PC-3 (cell line): Measurements from ENCODE around the gene CGRRF1. TPM values are rescaled to one million over a fixed set of nuclear protein-coding genes. Genes with fewer than 3 reads are reported as not detected.

Experiments
- ATAC-seq: fragments of 200-7000 bp; cut with Tn5 transposase; 2 replicates; pipeline ENCODE4 v1.9.1; 2020; ENCODE audit warnings: mild to moderate bottlenecking, moderate library complexity
- BruUV-seq: library from RNA; stranded (reverse); fragments of 400-500 nt; replicated peaks from 2 replicates; lab custom pipeline; 2021; lab: Mats Ljungman, UMichigan
- CTCF ChIA-PET: fragments of 300-600 bp; sonication (Branson Sonifier 250); formaldehyde crosslinking; loops from one replicate; lab custom pipeline; 2022; ENCODE audit warnings: antibody characterized with exemption; lab: Charles Lee
- POLR2A ChIA-PET: fragments of 300-600 bp; sonication (Branson Sonifier 250); formaldehyde crosslinking; loops from one replicate; lab custom pipeline; 2022; ENCODE audit warnings: antibody characterized with exemption; ENCODE audit not compliant: unreplicated experiment; lab: Charles Lee
- DNase-seq: peaks from one replicate; pipeline ENCODE4 v3.0.0-alpha.2; 2015
- H2AFZ ChIP-seq: fragments of 300-600 bp; sonication (generic); 2 replicates; pipeline ENCODE4 v1.6.0; 2016; ENCODE audit warnings: antibody characterized with exemption, low read length
- H3F3A ChIP-seq: fragments of 300-600 bp; sonication (generic); one replicate; pipeline ENCODE4 v1.6.0; 2017; ENCODE audit warnings: antibody characterized with exemption, low read length, control low read depth, mild to moderate bottlenecking; ENCODE audit not compliant: unreplicated experiment
- H3K27ac ChIP-seq: fragments of 300-600 bp; sonication (generic); 2 replicates; pipeline ENCODE4 v1.5.1; 2016; ENCODE audit warnings: mild to moderate bottlenecking, low read length
- H3K27me3 ChIP-seq: fragments of 300-600 bp; sonication (generic); 2 replicates; pipeline ENCODE4 v1.6.1; 2016; ENCODE audit warnings: low read length, mixed read lengths
- H3K36me3 ChIP-seq: fragments of 300-600 bp; sonication (generic); 2 replicates; pipeline ENCODE4 v1.6.1; 2016; ENCODE audit warnings: low read depth, mixed run types, low read length, mixed read lengths
- H3K4me1 ChIP-seq: fragments of 300-600 bp; sonication (generic); 2 replicates; pipeline ENCODE4 v1.5.1; 2016; ENCODE audit warnings: low read length; ENCODE audit not compliant: insufficient read depth
- H3K4me2 ChIP-seq: fragments of 300-600 bp; sonication (generic); 2 replicates; pipeline ENCODE4 v1.6.0; 2016; ENCODE audit warnings: low read length
- H3K4me3 ChIP-seq: fragments of 300-600 bp; sonication (generic); 2 replicates; pipeline ENCODE4 v1.5.1; 2016; ENCODE audit warnings: mild to moderate bottlenecking, low read length, mixed read lengths
- H3K79me2 ChIP-seq: fragments of 300-600 bp; sonication (generic); 2 replicates; pipeline ENCODE4 v1.6.1; 2017; ENCODE audit warnings: low read length, mixed read lengths
- H3K9ac ChIP-seq: fragments of 300-600 bp; sonication (generic); 2 replicates; pipeline ENCODE4 v1.6.0; 2016; ENCODE audit warnings: mild to moderate bottlenecking, low read length
- H3K9me2 ChIP-seq: fragments of 300-600 bp; sonication (generic); replicated peaks from 2 replicates; pipeline ENCODE4 v1.6.1; 2016; ENCODE audit warnings: mixed run types, low read length, mixed read lengths
- H3K9me3 ChIP-seq: fragments of 300-600 bp; sonication (generic); 2 replicates; pipeline ENCODE4 v1.6.1; 2016; ENCODE audit warnings: low read length, mixed read lengths
- H4K20me1 ChIP-seq: fragments of 300-600 bp; sonication (generic); 2 replicates; pipeline ENCODE4 v1.6.1; 2016; ENCODE audit warnings: low read length, mixed read lengths
- EZH2 ChIP-seq: fragments of 300-600 bp; sonication (generic); IDR thresholded peaks from one replicate; pipeline ENCODE4 v1.6.1; 2017; ENCODE audit warnings: antibody characterized with exemption, mild to moderate bottlenecking, low read length; ENCODE audit not compliant: unreplicated experiment
- EZH2phosphoT487 ChIP-seq: fragments of 300-600 bp; sonication (generic); IDR thresholded peaks from 2 replicates; pipeline ENCODE4 v1.6.1; 2018; ENCODE audit warnings: mild to moderate bottlenecking, antibody characterized with exemption, low read length, borderline replicate concordance
- intact Hi-C: fragments of 100-400 bp; cut with micrococcal nuclease; formaldehyde crosslinking; loops from 2 replicates; pipeline ENCODE4 v1.9.0; 2023
- total RNA-seq: library from RNA; depleted of rRNA; stranded (reverse); fragments of >200 nt; gene quantifications from 2 replicates; pipeline ENCODE4 v1.2.3, GENCODE V29; 2014
- TF ChIP-seq, protein P1 (sequence below): fragments of 300-600 bp; sonication (generic); conservative IDR thresholded peaks from 2 replicates; pipeline ENCODE4 v1.5.1; 2017; ENCODE audit warnings: antibody characterized with exemption, low read depth, mild to moderate bottlenecking, low read length

Gene CGRRF1
- total RNA-seq, 1 experiment from 2014 or later: 31.3 TPM

DNA sequence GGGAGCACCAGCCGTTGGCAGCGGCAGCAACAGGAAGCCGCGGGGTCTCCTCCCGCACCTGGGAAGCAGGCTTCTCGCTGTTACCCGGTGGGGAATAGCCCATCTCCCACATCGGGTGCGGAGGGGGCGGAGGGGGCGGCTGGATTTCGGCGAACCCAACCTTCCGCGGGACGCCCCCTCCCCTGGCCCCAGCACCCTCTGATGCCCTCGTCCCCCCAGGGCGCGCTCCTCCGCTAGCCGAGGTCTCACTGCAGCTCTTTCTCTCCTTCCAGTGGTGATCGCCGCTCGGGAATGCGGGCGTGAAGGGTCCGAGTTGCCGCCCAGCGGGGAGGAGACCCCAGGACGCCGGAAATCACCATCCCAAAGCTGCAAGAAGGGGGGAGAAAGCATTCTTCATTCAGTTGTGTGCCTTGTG lies 57.5 kb downstream of the CGRRF1 start:
- no peaks in the 10 kb centered on the region for H3K27me3 ChIP-seq
- TSS peak; percentile 31 for BruUV-seq
- intact Hi-C loops: loop anchor here (1.0 to 5.0 kb wide), 2 partner anchors 35 to 110 kb away; no protein-coding TSS in a partner anchor
- H3K9me3 ChIP-seq: peaks cover 4% of the 10 kb centered on the region
- H3K79me2 ChIP-seq: peaks cover 60% of the 10 kb centered on the region
- peaks cover 10% of the 10 kb centered on the region for H3F3A ChIP-seq
- CTCF ChIA-PET: interaction anchor here (0.7 to 6.3 kb wide), 4 partner anchors 76 to 207 kb away, joined by 4 to 154 read pairs (median 24); no protein-coding TSS in a partner anchor
- no peaks in the 10 kb centered on the region for H3K9me2 ChIP-seq
- H4K20me1 ChIP-seq: peaks cover 28% of the 10 kb centered on the region
- H3K4me1 ChIP-seq: peaks cover 42% of the 10 kb centered on the region
- peak overlapping the region; percentile 32 for H2AFZ ChIP-seq
- peak overlapping the region; percentile 82 for H3K9ac ChIP-seq
- TF ChIP-seq, protein P1, sequence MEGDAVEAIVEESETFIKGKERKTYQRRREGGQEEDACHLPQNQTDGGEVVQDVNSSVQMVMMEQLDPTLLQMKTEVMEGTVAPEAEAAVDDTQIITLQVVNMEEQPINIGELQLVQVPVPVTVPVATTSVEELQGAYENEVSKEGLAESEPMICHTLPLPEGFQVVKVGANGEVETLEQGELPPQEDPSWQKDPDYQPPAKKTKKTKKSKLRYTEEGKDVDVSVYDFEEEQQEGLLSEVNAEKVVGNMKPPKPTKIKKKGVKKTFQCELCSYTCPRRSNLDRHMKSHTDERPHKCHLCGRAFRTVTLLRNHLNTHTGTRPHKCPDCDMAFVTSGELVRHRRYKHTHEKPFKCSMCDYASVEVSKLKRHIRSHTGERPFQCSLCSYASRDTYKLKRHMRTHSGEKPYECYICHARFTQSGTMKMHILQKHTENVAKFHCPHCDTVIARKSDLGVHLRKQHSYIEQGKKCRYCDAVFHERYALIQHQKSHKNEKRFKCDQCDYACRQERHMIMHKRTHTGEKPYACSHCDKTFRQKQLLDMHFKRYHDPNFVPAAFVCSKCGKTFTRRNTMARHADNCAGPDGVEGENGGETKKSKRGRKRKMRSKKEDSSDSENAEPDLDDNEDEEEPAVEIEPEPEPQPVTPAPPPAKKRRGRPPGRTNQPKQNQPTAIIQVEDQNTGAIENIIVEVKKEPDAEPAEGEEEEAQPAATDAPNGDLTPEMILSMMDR: no peak
- no peak for TF ChIP-seq EZH2
- TF ChIP-seq EZH2phosphoT487: no peak
- peaks cover 21% of the 10 kb centered on the region for H3K36me3 ChIP-seq
- POLR2A ChIA-PET: interaction anchor here (0.5 to 1.9 kb wide), 9 partner anchors 11 to 689 kb away, joined by 3 to 19 read pairs (median 5); no protein-coding TSS in a partner anchor
- H3K27ac ChIP-seq: peak overlapping the region; percentile 54
- DNase-seq (no peak), ATAC-seq (0 out of 2 replicates have a peak, but pooled peaks have one; percentile 0)
- peak overlapping the region; percentile 88 for H3K4me2 ChIP-seq
- peak overlapping the region; percentile 85 for H3K4me3 ChIP-seq

DNA sequence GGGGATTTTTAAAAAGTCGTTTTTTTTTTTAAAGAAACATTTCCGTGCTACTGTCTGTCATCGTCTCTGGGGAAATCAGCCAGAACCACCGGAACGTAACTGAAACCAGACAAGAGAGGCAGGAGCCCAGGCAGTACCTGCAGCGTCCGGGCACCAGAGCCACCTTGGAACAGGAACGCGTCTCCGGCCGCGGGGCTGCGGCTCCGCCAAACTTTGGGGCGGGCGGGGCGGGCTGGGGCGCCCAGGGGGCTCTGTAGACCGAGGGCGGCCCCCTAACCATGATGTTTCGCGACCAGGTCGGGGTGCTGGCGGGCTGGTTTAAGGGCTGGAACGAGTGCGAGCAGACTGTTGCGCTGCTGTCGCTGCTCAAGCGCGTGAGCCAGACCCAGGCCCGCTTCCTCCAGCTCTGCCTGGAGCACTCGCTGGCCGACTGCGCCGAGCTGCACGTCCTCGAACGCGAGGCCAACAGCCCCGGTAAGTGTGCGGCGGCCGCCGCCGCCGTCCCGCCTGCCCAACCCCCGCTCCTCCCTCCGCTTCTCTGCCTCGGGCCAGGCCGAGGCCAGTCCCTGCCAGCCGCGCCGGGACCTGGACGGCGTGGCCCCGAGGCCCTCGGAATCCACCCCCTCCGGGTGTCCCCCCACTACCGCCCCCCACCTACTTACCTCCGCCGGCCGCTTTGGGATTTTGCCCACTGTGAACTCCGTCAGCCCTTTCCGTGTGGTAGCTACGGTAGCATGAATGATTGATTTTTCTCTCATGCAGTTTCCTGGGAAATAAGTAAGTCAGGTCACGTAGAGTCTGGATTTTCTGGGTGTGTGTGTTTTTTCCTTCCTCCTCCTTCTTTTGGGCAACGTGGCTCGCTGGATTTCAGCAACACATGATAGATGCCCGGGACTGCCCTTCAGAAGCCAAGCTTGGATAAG lies 58.2 kb downstream of the CGRRF1 start:
- DNase-seq (peak; percentile 73), ATAC-seq (peak; percentile 4)
- peak overlapping the region; percentile 44 for H2AFZ ChIP-seq

More for the DNA sequence above, 58.2 kb downstream of the CGRRF1 start:
- peak overlapping the region; percentile 88 for H3K4me2 ChIP-seq
- peaks cover 10% of the 10 kb centered on the region for H3F3A ChIP-seq
- CTCF ChIA-PET: interaction anchor here (0.6 to 6.3 kb wide), 7 partner anchors 14 to 206 kb away, joined by 4 to 154 read pairs (median 10); no protein-coding TSS in a partner anchor
- peaks cover 28% of the 10 kb centered on the region for H3K36me3 ChIP-seq
- POLR2A ChIA-PET: interaction anchor here (0.5 to 1.6 kb wide), 14 partner anchors 10 to 372 kb away, joined by 3 to 30 read pairs (median 8); partner anchors contain the start of gene CGRRF1
- intact Hi-C loops: loop anchor here (1.0 to 5.0 kb wide), 2 partner anchors 34 to 109 kb away; no protein-coding TSS in a partner anchor
- peak overlapping the region; percentile 85 for H3K4me3 ChIP-seq
- BruUV-seq: no TSS peak
- H3K79me2 ChIP-seq: peaks cover 67% of the 10 kb centered on the region
- H3K9ac ChIP-seq: peak overlapping the region; percentile 82
- H4K20me1 ChIP-seq: peaks cover 28% of the 10 kb centered on the region
- H3K9me2 ChIP-seq: no peaks in the 10 kb centered on the region
- TF ChIP-seq EZH2: no peak
- TF ChIP-seq EZH2phosphoT487: no peak
- TF ChIP-seq, protein P1: no peak
- H3K9me3 ChIP-seq: peaks cover 8% of the 10 kb centered on the region
- peaks cover 42% of the 10 kb centered on the region for H3K4me1 ChIP-seq
- peak overlapping the region; percentile 54 for H3K27ac ChIP-seq
- no peaks in the 10 kb centered on the region for H3K27me3 ChIP-seq
